Measurements from ENCODE around the gene DVL1.

DVL1 gene

GRCh38 chr1:1355416-1355815 lies 6.2 kb upstream of the DVL1 start:
- DNase-seq = peak in 1 of 14 donors; percentile 30

- DNase-seq = no peak
These were observed 5.3 kb upstream of the DVL1 start for GRCh38 chr1:1354271-1355247.

GRCh38 chr1:1353389-1354151 lies 4.4 kb upstream of the DVL1 start:
- no peak for DNase-seq

GRCh38 chr1:1352786-1353388 lies 3.7 kb upstream of the DVL1 start:
- DNase-seq = no peak

- peak in 1 of 14 donors; percentile 53 for DNase-seq
These were observed 2.6 kb upstream of the DVL1 start for GRCh38 chr1:1351511-1352427.

- DNase-seq = peak in 1 of 14 donors; percentile 47
These were observed 580 bp downstream of the DVL1 start for GRCh38 chr1:1348420-1349255.

GRCh38 chr1:1347663-1348419 lies 1.4 kb downstream of the DVL1 start:
- no peak for DNase-seq

- DNase-seq = no peak
These were observed 2.1 kb downstream of the DVL1 start for GRCh38 chr1:1347026-1347595.

- DNase-seq = no peak
These were observed 2.7 kb downstream of the DVL1 start for GRCh38 chr1:1346501-1346890.

- peak in 1 of 14 donors; percentile 25 for DNase-seq
These were observed 3.2 kb downstream of the DVL1 start for GRCh38 chr1:1345860-1346500.

GRCh38 chr1:1345384-1345783 lies 3.8 kb downstream of the DVL1 start:
- no peak for DNase-seq

GRCh38 chr1:1344655-1345361 lies 4.4 kb downstream of the DVL1 start:
- no peak for DNase-seq

- no peak for DNase-seq
These were observed 5.3 kb downstream of the DVL1 start for GRCh38 chr1:1343811-1344421.

- no peak for DNase-seq
These were observed 6.6 kb downstream of the DVL1 start for GRCh38 chr1:1342584-1343115.

- DNase-seq = no peak
These were observed 7.1 kb downstream of the DVL1 start for GRCh38 chr1:1342061-1342562.

- DNase-seq = no peak
These were observed 7.6 kb downstream of the DVL1 start for GRCh38 chr1:1341549-1342021.

- no peak for DNase-seq
These were observed 8.2 kb downstream of the DVL1 start for GRCh38 chr1:1340791-1341548.

All from C1 segment of cervical spinal cord (tissue), 14 donors.